ENCODE measurements around the gene SLC10A7. TPM values are rescaled to one million over a fixed set of nuclear protein-coding genes. Genes with fewer than 3 reads are reported as not detected.

SLC10A7 gene
- total RNA-seq, 1 experiment from 2014 or later: 3.9 TPM

- no peak for DNase-seq
- no peak overlapping the region for H3K14ac ChIP-seq (ENCODE audit: insufficient read depth, low read length)
- H3K36me3 Mint-ChIP-seq (ENCODE audit: insufficient read depth in 1 of 3, low read depth in 3 of 3): no peaks in the 10 kb centered on the region; a peak in 1 of 7 replicates
- peaks cover 10% of the 10 kb centered on the region; the same call in 1 of the 2 replicates for H3K27me3 ChIP-seq (ENCODE audit: insufficient read depth, low read length)
- H2AK5ac ChIP-seq (ENCODE audit: insufficient read length, low read length): no peak overlapping the region
- no peak overlapping the region for H3K27ac Mint-ChIP-seq
- no peak overlapping the region for H3K9ac ChIP-seq (ENCODE audit: extremely low read depth, insufficient read length, low read length)
- H4K8ac ChIP-seq (replicated peaks; ENCODE audit: insufficient read length, low read depth, low read length): no peak overlapping the region
- H3K4me1 ChIP-seq (ENCODE audit: insufficient read depth, low read length): no peaks in the 10 kb centered on the region
- no peaks in the 10 kb centered on the region for H3K9me3 ChIP-seq (ENCODE audit: control insufficient read depth, low read depth, low read length)
- H3K4me1 Mint-ChIP-seq: peaks cover 3 to 8% of the 10 kb centered on the region in 2 experiments
- H3K79me1 ChIP-seq (ENCODE audit: insufficient read depth, low read depth, low read length, poor library complexity, severe bottlenecking): no peaks in the 10 kb centered on the region
- H4K91ac ChIP-seq (ENCODE audit: insufficient read length, low read depth, low read length): no peak overlapping the region
- no CpG with 5 or more reads among the region's 3 CpGs for WGBS (ENCODE audit: extremely low coverage, insufficient read length, low lambda C conversion rate)
- no peak overlapping the region for H2BK20ac ChIP-seq (ENCODE audit: low read depth, low read length, poor library complexity, severe bottlenecking)
- peaks cover 3% of the 10 kb centered on the region for H3K23me2 ChIP-seq (ENCODE audit: insufficient read length, low read depth, low read length, poor library complexity, severe bottlenecking)
- no peaks in the 10 kb centered on the region for H3K79me2 ChIP-seq (ENCODE audit: insufficient read depth, low read length)
- no peak overlapping the region for H3K4ac ChIP-seq (ENCODE audit: low read depth, low read length)
- H3T11ph ChIP-seq (ENCODE audit: low read length): no peak overlapping the region
- no peaks in the 10 kb centered on the region; a peak in 1 of 5 replicates for H3K9me3 Mint-ChIP-seq
- peaks cover 16% of the 10 kb centered on the region for H3K27me3 Mint-ChIP-seq (ENCODE audit: low read depth)
- no peak overlapping the region for H2BK15ac ChIP-seq (ENCODE audit: low read depth, low read length)
- no peak overlapping the region for H2AFZ ChIP-seq (ENCODE audit: low read length)
- no peak overlapping the region for H2BK12ac ChIP-seq (ENCODE audit: insufficient read length, low read depth, low read length)
- H3K56ac ChIP-seq (ENCODE audit: insufficient read length, low read depth, low read length): no peak overlapping the region
- H3K27ac ChIP-seq (ENCODE audit: insufficient read length, low read depth, low read length): no peak overlapping the region
- TF ChIP-seq CTCF (conservative IDR thresholded peaks at IDR 0.05): no peak
- H3K4me3 Mint-ChIP-seq: no peak overlapping the region
- no peaks in the 10 kb centered on the region for H4K20me1 ChIP-seq (ENCODE audit: control insufficient read depth, insufficient read depth, insufficient read length)
- H3K23ac ChIP-seq (ENCODE audit: insufficient read length, low read depth, low read length): no peak overlapping the region
- H2BK5ac ChIP-seq (ENCODE audit: insufficient read length, low read length): no peak overlapping the region
- H3K18ac ChIP-seq (ENCODE audit: insufficient read length, low read depth, low read length): no peak overlapping the region
- no peak overlapping the region for H2BK120ac ChIP-seq (ENCODE audit: low read depth, low read length, poor library complexity, severe bottlenecking)
- no peak overlapping the region for H4K5ac ChIP-seq (ENCODE audit: insufficient read length, low read depth, low read length)
- H3K4me2 ChIP-seq (ENCODE audit: insufficient read depth, insufficient read length, low read length): no peak overlapping the region
Measured at GRCh38 chr4:146524663-146525062, 2.9 kb upstream of the SLC10A7 start.
